Ascending aorta (tissue), 2 donors: Measurements from ENCODE around the gene ZNF490. TPM values are rescaled to one million over a fixed set of nuclear protein-coding genes. Genes with fewer than 3 reads are reported as not detected.

Source experiments
- DNase-seq, 2 donors: peaks; one replicate each; pipeline ENCODE4 v3.0.0-alpha.2; 2019; ENCODE audit warnings: low spot score in 2 of 2
- H3K27ac ChIP-seq, 2 donors: fragments of 200-600 bp; sonication (generic); one replicate each; pipeline ENCODE4 v1.5.1; 2016 to 2017; ENCODE audit warnings: mild to moderate bottlenecking in 1 of 2
- H3K27me3 ChIP-seq: fragments of 200-600 bp; sonication (generic); one replicate; pipeline ENCODE4 v1.5.1; 2017
- H3K36me3 ChIP-seq, 2 donors: fragments of 200-600 bp; sonication (generic); one replicate each; pipeline ENCODE4 v1.5.1; 2016
- H3K4me1 ChIP-seq, 2 donors: fragments of 200-600 bp; sonication (generic); one replicate each; pipeline ENCODE4 v1.5.1; 2016 to 2017; ENCODE audit warnings: mild to moderate bottlenecking in 1 of 2
- H3K4me3 ChIP-seq, 2 donors: fragments of 200-600 bp; sonication (generic); one replicate each; pipeline ENCODE4 v1.5.1; 2016 to 2017; ENCODE audit warnings: mild to moderate bottlenecking in 1 of 2
- H3K9me3 ChIP-seq, 2 donors: fragments of 200-600 bp; sonication (generic); one replicate each; pipeline ENCODE4 v1.5.1; 2016
- intact Hi-C: fragments of 100-400 bp; cut with DNase I; formaldehyde crosslinking; loops from one replicate; pipeline ENCODE4 v1.15.1; 2023
- total RNA-seq: library from RNA; depleted of rRNA; stranded (reverse); fragments of >200 nt; gene quantifications from one replicate; pipeline ENCODE4 v1.1.0, GENCODE V29; 2016
- TF ChIP-seq, protein P1 (sequence below), 3 experiments: fragments of 200-600 bp in 2 of 3; fragments of 450-650 bp in 1 of 3; sonication (generic) in 2 of 3; IDR thresholded peaks; one replicate each; pipeline ENCODE4 v1.5.1; 2016 to 2019; ENCODE audit warnings: antibody characterized with exemption in 3 of 3, mild to moderate bottlenecking in 1 of 3, moderate library complexity in 1 of 3

ZNF490 gene
- total RNA-seq = 27.8 TPM

DNA sequence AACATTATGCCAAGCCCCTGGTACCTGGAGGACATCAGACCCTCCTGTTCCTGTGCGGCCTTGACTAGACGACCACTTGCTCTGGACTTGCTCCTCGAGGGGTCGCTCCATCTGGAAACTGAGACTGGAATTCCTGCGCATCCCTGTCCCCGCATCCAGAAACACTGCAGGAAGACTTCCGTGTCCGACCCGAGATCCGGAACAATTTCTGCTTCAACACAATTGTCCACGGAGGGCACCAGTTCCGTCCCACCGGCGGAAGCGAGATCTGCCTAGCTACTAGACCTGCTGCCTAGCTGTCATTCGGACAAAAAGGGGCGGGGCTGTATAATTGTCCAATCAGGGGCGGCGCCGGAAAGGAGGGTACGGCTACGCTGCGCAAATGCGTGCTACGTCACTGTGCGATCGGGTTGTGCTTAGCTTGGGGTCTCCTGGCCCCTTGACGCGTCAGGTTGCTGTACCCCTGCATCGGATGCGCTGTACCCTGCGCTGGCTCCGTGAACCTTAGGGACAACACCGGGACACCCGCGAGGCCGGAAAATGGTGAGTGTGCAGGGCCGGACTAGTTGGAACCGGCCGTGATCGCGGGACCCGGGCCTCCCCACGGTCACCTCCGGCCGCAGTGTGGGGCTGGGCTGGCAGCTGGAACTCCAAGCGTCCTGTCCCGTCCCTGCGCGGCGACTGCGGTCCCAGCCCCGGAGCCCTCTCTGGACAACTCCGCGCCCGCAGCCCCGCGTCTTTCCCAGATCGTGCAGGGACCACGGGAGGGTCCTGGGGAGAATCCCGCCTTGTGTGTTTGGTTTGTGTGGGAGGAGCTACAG, at the start of gene ZNF490, which contains the start of gene ZNF791:
Gene ZNF490 (minus strand): TSS at position 274 of the 821 bp plus-strand sequence. CDS start 133 bp downstream, at position 141.
Gene ZNF791 (plus strand): TSS at position 381 of the 821 bp plus-strand sequence. CDS start 160 bp downstream, at position 541.
- H3K27ac ChIP-seq = peak within 1 kb of the TSS; percentile 96 to 100
- DNase-seq = peak; percentile 95 to 99
- TF ChIP-seq, protein P1, sequence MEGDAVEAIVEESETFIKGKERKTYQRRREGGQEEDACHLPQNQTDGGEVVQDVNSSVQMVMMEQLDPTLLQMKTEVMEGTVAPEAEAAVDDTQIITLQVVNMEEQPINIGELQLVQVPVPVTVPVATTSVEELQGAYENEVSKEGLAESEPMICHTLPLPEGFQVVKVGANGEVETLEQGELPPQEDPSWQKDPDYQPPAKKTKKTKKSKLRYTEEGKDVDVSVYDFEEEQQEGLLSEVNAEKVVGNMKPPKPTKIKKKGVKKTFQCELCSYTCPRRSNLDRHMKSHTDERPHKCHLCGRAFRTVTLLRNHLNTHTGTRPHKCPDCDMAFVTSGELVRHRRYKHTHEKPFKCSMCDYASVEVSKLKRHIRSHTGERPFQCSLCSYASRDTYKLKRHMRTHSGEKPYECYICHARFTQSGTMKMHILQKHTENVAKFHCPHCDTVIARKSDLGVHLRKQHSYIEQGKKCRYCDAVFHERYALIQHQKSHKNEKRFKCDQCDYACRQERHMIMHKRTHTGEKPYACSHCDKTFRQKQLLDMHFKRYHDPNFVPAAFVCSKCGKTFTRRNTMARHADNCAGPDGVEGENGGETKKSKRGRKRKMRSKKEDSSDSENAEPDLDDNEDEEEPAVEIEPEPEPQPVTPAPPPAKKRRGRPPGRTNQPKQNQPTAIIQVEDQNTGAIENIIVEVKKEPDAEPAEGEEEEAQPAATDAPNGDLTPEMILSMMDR (IDR thresholded peaks at IDR 0.05) = no peak
- peaks cover 0 to 28% of the 10 kb centered on the region in 2 donors for H3K4me1 ChIP-seq
- intact Hi-C loops = loop anchor here (1.0 to 10.0 kb wide), 4 partner anchors 58 to 276 kb away; partner anchors contain the start of genes ZNF563 and ZNF564
- no peaks in the 10 kb centered on the region for H3K9me3 ChIP-seq
- peak within 1 kb of the TSS; percentile 74 to 81 for H3K4me3 ChIP-seq
- peaks cover 12 to 33% of the 10 kb centered on the region in 2 donors for H3K36me3 ChIP-seq
- no peaks in the 10 kb centered on the region for H3K27me3 ChIP-seq

DNA sequence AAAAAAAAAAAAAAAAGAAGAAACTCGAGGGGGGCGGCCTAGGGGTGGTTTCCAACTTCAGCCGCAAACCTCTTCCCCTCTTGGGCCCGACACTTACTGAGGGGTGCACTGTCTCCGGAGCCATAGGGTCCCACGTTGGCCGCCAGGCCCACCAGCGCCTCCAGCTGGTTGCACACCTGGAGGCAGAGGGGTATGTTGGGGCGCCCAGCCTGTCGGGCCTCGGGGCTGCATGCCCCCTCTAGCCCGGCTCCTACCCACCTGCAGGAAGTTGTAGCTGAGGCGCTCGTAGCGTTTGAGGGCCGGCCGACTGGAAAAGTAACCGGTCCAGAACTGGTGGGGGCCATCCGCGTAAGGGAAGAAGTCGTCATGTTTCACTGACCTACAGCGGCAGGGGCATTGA, 47.4 kb upstream of the ZNF490 start:
- DNase-seq = no peak
- Histone ChIP-seq H3K27ac (no peak overlapping the region), H3K27me3 (no peaks in the 10 kb centered on the region), H3K4me3 (no peak overlapping the region), H3K4me1 (no peaks in the 10 kb centered on the region), H3K36me3 (peaks cover 58 to 62% of the 10 kb centered on the region in 2 donors), H3K9me3 (no peaks in the 10 kb centered on the region)
- intact Hi-C loops = no loop called here
- TF ChIP-seq, protein P1 (IDR thresholded peaks at IDR 0.05) = no peak

DNA sequence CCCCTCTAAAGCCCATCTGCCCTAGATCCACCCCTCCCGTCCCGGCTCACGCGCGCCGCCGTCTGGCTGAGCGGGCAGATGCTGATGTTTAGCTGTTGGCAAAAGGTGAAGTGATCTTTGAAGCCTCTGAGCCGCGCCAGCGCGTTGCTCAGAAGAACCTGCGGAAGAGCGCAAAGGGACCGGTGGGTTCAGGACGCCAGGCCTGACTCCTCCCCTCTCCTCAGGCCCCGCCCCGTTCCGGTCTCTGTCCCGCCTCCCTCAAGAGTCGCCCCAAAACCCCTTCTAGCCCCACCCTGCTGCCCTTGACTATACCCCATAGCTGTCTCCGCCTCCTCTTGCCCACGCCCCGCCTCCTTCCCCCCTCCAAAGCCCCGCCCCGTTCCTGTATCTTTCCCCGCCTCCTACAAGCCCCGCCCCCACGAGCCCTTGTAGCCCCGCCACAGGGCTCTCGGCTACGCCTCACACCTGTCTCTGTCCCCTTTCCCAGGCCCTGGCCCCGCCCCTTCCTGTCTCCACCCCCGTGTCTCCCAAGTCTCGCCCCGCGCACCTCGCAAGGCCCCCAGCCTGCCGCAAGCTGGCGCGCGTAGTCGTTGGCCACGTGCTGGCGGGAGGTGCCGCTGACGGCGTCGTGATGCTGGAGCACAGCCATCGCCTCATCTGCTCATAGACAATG, 46.4 kb upstream of the ZNF490 start:
- Histone ChIP-seq H3K27me3 (no peaks in the 10 kb centered on the region), H3K36me3 (peaks cover 53 to 56% of the 10 kb centered on the region in 2 donors), H3K27ac (no peak overlapping the region), H3K4me3 (no peak overlapping the region), H3K4me1 (no peaks in the 10 kb centered on the region), H3K9me3 (no peaks in the 10 kb centered on the region)
- intact Hi-C loops = no loop called here
- no peak for DNase-seq
- TF ChIP-seq, protein P1 (IDR thresholded peaks at IDR 0.05) = no peak

DNA sequence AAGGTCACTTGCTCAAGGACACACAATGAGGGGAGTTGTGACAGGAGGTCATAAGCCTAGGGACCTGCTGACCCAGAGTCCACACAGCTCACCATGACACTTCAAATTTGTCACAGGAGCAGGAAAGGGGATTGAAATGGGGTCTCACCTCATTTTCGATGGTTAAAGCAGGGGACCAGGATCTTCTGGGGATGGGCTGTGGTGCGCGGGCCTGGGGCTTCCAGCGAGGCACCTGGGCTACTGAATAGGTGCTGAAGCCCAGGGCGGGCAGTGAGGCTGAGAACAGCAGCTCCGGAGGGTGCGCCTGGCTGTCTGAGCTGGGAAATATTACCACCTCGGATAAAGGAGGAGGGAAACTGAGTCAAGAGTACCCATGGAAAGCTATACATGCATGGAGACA, 44.9 kb upstream of the ZNF490 start:
- DNase-seq = no peak
- H3K9me3 ChIP-seq = no peaks in the 10 kb centered on the region
- H3K27ac ChIP-seq = no peak overlapping the region
- TF ChIP-seq, protein P1 (IDR thresholded peaks at IDR 0.05) = no peak
- no peak overlapping the region for H3K4me3 ChIP-seq
- peaks cover 47 to 53% of the 10 kb centered on the region in 2 donors for H3K36me3 ChIP-seq
- intact Hi-C loops = no loop called here
- no peaks in the 10 kb centered on the region for H3K27me3 ChIP-seq
- no peaks in the 10 kb centered on the region for H3K4me1 ChIP-seq

DNA sequence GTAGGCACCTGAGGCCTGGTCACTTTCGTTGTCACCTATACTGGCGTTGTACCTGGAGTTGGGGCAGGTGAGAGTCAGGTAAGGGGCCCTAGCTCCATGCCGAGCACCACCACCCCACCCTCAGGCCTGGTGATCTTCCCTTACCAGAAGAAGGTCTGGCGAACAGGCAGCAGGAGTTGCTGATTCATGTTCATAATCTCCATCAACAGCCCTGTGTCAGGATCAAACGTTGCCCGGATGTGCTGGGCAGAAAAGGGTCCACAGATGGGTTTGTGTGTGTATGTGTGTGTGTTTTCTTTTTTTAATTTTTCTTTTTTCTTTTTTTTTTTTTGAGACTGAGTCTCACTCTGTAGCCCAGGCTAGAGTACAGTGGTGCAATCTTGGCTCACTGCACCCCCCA, 41.6 kb upstream of the ZNF490 start:
- H3K4me1 ChIP-seq = peaks cover 6 to 13% of the 10 kb centered on the region in 2 donors
- no peak overlapping the region for H3K27ac ChIP-seq
- no peaks in the 10 kb centered on the region for H3K9me3 ChIP-seq
- intact Hi-C loops = no loop called here
- TF ChIP-seq, protein P1 (IDR thresholded peaks at IDR 0.05) = no peak
- DNase-seq = no peak
- H3K4me3 ChIP-seq = no peak overlapping the region
- peaks cover 27 to 39% of the 10 kb centered on the region in 2 donors for H3K36me3 ChIP-seq
- no peaks in the 10 kb centered on the region for H3K27me3 ChIP-seq
